T-helper 22 cell (primary cell): ENCODE results near the gene DISP1.
"Not testable (repeated sequence)": the region's sequence is repeated elsewhere in the genome, so short reads cannot be mapped to it uniquely, and the experiment has no call there.

Source experiments
- DNase-seq: peaks from one replicate; pipeline ENCODE4 v3.0.0-alpha.2; 2020; ENCODE audit warnings: low read depth

The DISP1 gene

GRCh38 chr1:222792744-222793143 lies 22.1 kb upstream of the DISP1 start:
- DNase-seq, result no peak

- DNase-seq, result no peak
These were observed 20.0 kb upstream of the DISP1 start for GRCh38 chr1:222794656-222795474.

GRCh38 chr1:222798116-222798515 lies 16.7 kb upstream of the DISP1 start:
- no peak for DNase-seq

GRCh38 chr1:222798975-222799374 lies 15.9 kb upstream of the DISP1 start:
- no peak for DNase-seq

- DNase-seq, result no peak
These were observed 13.8 kb upstream of the DISP1 start for GRCh38 chr1:222801067-222801466.

- no peak for DNase-seq
These were observed 3.2 kb upstream of the DISP1 start for GRCh38 chr1:222811671-222812070.

GRCh38 chr1:222813866-222814535 lies 838 bp upstream of the DISP1 start:
- DNase-seq, result no peak

GRCh38 chr1:222815440-222815765 lies 564 bp downstream of the DISP1 start:
- DNase-seq, result no peak

- DNase-seq, result no peak
These were observed 2.7 kb downstream of the DISP1 start for GRCh38 chr1:222817529-222817928.

GRCh38 chr1:222818171-222818570 lies 3.3 kb downstream of the DISP1 start:
- DNase-seq, result no peak

GRCh38 chr1:222820171-222820712 lies 5.4 kb downstream of the DISP1 start:
- DNase-seq, result no peak

GRCh38 chr1:222821239-222821638 lies 6.4 kb downstream of the DISP1 start:
- no peak for DNase-seq

GRCh38 chr1:222823695-222824094 lies 8.9 kb downstream of the DISP1 start:
- DNase-seq, result no peak

GRCh38 chr1:222824641-222825040 lies 9.8 kb downstream of the DISP1 start:
- DNase-seq, result no peak

GRCh38 chr1:222828939-222829338 lies 14.1 kb downstream of the DISP1 start:
- DNase-seq, result no peak

- DNase-seq, result no peak
These were observed 15.0 kb downstream of the DISP1 start for GRCh38 chr1:222829868-222830267.

GRCh38 chr1:222833356-222833876 lies 18.6 kb downstream of the DISP1 start:
- no peak for DNase-seq

GRCh38 chr1:222843469-222844410 lies 28.9 kb downstream of the DISP1 start:
- DNase-seq, result no peak

- no peak for DNase-seq
These were observed 29.6 kb downstream of the DISP1 start for GRCh38 chr1:222844411-222844779.

- DNase-seq, result no peak
These were observed 30.9 kb downstream of the DISP1 start for GRCh38 chr1:222845763-222846162.

- DNase-seq, result not testable (repeated sequence)
These were observed 35.7 kb downstream of the DISP1 start for GRCh38 chr1:222850550-222850949.

GRCh38 chr1:222852326-222852725 lies 37.5 kb downstream of the DISP1 start:
- no peak for DNase-seq
